NCI-H1105 treated with DMSO at 0.1 percent for 48 hours (cell line): ENCODE measurements around the gene ATP5IF1.

Experiments
- DNase-seq: peaks from one replicate; lab custom pipeline; 2025; lab: John Stamatoyannopoulos, UW

ATP5IF1 gene

GRCh38 chr1:28236656-28237322 lies 865 bp downstream of the ATP5IF1 start:
- no peak for DNase-seq

- no peak for DNase-seq
These were observed 3.1 kb downstream of the ATP5IF1 start for GRCh38 chr1:28239004-28239403.

GRCh38 chr1:28240024-28240423 lies 4.1 kb downstream of the ATP5IF1 start:
- DNase-seq: no peak

- DNase-seq: no peak
These were observed 5.8 kb downstream of the ATP5IF1 start for GRCh38 chr1:28241638-28242241.

GRCh38 chr1:28243685-28244311 lies 7.9 kb downstream of the ATP5IF1 start:
- no peak for DNase-seq

DNA sequence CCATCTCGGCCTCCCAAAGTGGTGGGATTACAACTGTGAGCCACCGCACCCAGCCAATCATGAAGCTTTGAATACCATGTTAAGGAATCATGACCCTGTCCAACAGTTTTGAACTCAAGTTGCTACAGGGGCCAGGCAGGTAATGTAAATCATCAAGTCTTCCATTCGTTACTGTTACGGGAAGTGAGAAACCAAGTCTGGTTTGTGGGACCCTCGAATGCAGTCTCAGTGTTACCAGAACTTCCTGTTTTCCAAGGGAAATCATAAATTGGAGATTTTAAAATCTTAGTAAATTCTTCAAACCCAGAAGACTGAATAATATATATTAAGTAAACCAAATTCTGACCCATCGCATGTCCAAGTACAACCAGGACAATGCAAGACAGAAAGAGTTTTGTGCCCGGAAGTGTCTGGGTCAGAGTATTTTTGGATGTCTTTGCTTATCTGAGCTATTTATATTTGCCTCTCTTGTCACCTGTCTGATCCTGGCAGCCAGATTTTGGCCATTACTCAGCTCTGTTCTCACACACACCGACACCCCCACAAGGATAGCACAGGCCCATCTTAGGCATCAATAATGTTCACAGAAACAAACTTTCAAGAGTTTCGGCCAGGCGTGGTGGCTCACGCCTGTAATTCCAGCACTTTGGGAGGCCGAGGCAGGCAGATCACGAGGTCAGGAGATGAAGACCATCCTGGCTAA lies 8.8 kb downstream of the ATP5IF1 start:
- DNase-seq: no peak

GRCh38 chr1:28246427-28246832 lies 10.5 kb downstream of the ATP5IF1 start:
- DNase-seq: no peak

- no peak for DNase-seq
These were observed 11.8 kb downstream of the ATP5IF1 start for GRCh38 chr1:28247612-28248272.

GRCh38 chr1:28248273-28249012 lies 12.5 kb downstream of the ATP5IF1 start:
- peak; percentile 65 for DNase-seq

- DNase-seq: peak; percentile 37
These were observed 13.3 kb downstream of the ATP5IF1 start for GRCh38 chr1:28249013-28249865.

GRCh38 chr1:28249866-28250295 lies 14.0 kb downstream of the ATP5IF1 start:
- DNase-seq: no peak

DNA sequence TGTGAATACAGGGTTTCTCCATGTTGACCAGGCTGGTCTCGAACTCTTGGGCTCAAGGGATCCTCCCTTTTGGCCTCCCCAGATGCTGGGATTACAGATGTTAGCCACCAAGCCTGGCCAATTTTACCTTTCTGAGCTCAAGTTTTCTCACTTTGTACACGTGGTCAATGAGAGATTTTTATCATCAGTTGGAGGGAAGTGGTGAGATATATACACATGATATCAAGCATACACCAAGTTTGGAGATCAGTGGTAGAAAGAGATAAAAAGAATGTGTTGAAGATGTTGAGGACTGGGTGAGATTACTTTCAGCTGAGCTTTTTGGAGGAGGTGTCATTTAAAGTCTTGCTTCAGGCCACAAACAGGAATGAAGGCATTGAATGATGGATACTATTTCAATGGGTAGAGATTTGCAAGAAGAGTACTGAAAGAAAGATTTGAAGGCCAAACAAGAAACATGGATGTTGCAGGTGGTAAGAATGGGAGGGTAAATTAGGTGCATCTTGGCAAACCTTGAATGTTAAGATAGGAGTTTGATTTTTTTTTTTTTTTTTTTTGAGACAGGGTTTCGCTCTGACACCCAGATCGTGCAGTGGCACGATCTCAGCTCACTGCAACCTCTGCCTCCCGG lies 20.4 kb downstream of the ATP5IF1 start:
- DNase-seq: no peak

DNA sequence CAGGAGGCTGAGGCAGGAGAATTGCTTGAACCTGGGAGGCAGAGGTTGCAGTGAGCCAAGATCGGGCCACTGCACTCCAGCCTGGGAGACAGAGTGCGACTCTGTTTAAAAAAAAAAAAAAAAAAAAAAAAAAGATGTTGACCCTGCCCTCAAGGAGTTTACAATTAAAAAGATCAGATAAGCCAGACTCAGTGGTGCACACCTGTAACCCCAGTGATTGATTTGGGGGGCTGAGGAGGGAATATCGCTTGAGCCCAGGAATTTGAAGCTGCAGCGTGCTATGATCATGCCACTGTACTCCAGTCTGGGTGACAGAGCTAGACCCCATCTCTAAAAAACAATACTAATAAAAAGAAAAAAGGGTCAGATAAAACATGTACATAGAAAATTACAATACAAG lies 21.8 kb downstream of the ATP5IF1 start:
- DNase-seq: no peak

GRCh38 chr1:28258628-28259251 lies 22.8 kb downstream of the ATP5IF1 start:
- no peak for DNase-seq

GRCh38 chr1:28259252-28259933 lies 23.5 kb downstream of the ATP5IF1 start, which contains the start of gene SESN2:
Gene SESN2, plus strand, starts transcription at chr1:28259518. Its CDS starts 330 bp downstream, at chr1:28259848.
- peak; percentile 95 for DNase-seq

GRCh38 chr1:28259934-28260802 lies 24.2 kb downstream of the ATP5IF1 start:
- peak; percentile 61 for DNase-seq

GRCh38 chr1:28260803-28261174 lies 24.9 kb downstream of the ATP5IF1 start:
- DNase-seq: no peak

DNA sequence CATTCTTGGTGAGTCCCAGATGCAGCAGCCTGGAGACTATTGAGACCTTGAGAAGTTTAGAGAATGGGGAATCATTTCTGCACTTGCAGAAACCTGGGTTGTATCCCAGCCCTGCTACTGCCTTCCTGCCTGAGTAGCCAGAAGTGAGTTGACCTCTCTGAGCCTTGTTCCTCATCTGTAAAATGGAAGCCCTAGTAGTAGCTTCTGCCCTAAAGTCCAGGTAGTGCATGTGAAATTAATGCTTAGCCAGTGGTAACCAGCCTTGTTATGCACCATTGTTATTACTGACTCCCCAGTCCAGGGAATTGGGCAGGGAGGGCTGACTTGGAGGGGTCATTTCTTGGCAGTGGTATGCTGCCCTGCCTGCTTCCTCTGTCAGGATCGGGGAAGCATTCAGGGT lies 29.0 kb downstream of the ATP5IF1 start:
- no peak for DNase-seq
